T-helper 1 cell treated with Interleukin-12 subunit alpha and Interleukin-12 subunit beta and Interleukin-4 antibody, amounts not matched to agents 30 μg/mL and 1 μg/mL, for 36 hours (primary cell): Measurements from ENCODE around the gene ANKRD11.

Experiments used
- H3K27ac Mint-ChIP-seq: one replicate; pipeline ENCODE4 v1.8.0; 2021; ENCODE audit warnings: mild to moderate bottlenecking, mixed read lengths
- H3K27me3 Mint-ChIP-seq: one replicate; pipeline ENCODE4 v1.8.0; 2021; ENCODE audit warnings: low read depth, mixed read lengths
- H3K36me3 Mint-ChIP-seq: one replicate; pipeline ENCODE4 v1.8.0; 2021; ENCODE audit warnings: low read depth, mixed read lengths
- H3K4me1 Mint-ChIP-seq: one replicate; pipeline ENCODE4 v1.8.0; 2021; ENCODE audit warnings: low read depth, mixed read lengths
- H3K4me3 Mint-ChIP-seq: one replicate; pipeline ENCODE4 v1.8.0; 2021; ENCODE audit warnings: mild to moderate bottlenecking, moderate library complexity, mixed read lengths
- H3K9me3 Mint-ChIP-seq: one replicate; pipeline ENCODE4 v1.8.0; 2021; ENCODE audit warnings: mixed read lengths

Gene ANKRD11

GRCh38 chr16:89490439-89491237, at the start of gene ANKRD11:
ANKRD11 (minus strand) TSS chr16:89490561; CDS start chr16:89317019, 173,542 bp downstream.
- peak within 1 kb of the TSS; percentile 95 for H3K27ac Mint-ChIP-seq
- H3K36me3 Mint-ChIP-seq = peaks cover 15% of the 10 kb centered on the region
- peaks cover 44% of the 10 kb centered on the region for H3K4me1 Mint-ChIP-seq
- no peaks in the 10 kb centered on the region for H3K9me3 Mint-ChIP-seq
- peak within 1 kb of the TSS; percentile 92 for H3K4me3 Mint-ChIP-seq
- no peaks in the 10 kb centered on the region for H3K27me3 Mint-ChIP-seq

- no peak overlapping the region for H3K4me3 Mint-ChIP-seq
- no peaks in the 10 kb centered on the region for H3K27me3 Mint-ChIP-seq
- H3K36me3 Mint-ChIP-seq = peaks cover 20% of the 10 kb centered on the region
- no peaks in the 10 kb centered on the region for H3K9me3 Mint-ChIP-seq
- H3K27ac Mint-ChIP-seq = no peak overlapping the region
- peaks cover 11% of the 10 kb centered on the region for H3K4me1 Mint-ChIP-seq
Measured at GRCh38 chr16:89538286-89538685, 47.9 kb upstream of the ANKRD11 start.

GRCh38 chr16:89537549-89537925, 47.2 kb upstream of the ANKRD11 start:
- H3K36me3 Mint-ChIP-seq = peaks cover 20% of the 10 kb centered on the region
- no peaks in the 10 kb centered on the region for H3K9me3 Mint-ChIP-seq
- no peak overlapping the region for H3K27ac Mint-ChIP-seq
- no peaks in the 10 kb centered on the region for H3K27me3 Mint-ChIP-seq
- no peak overlapping the region for H3K4me3 Mint-ChIP-seq
- peaks cover 11% of the 10 kb centered on the region for H3K4me1 Mint-ChIP-seq

GRCh38 chr16:89536886-89537548, 46.7 kb upstream of the ANKRD11 start:
- Mint-ChIP-seq H3K27ac (no peak overlapping the region), H3K36me3 (peaks cover 23% of the 10 kb centered on the region), H3K27me3 (no peaks in the 10 kb centered on the region), H3K4me1 (peaks cover 11% of the 10 kb centered on the region), H3K9me3 (no peaks in the 10 kb centered on the region), H3K4me3 (no peak overlapping the region)

GRCh38 chr16:89536371-89536770, 46.0 kb upstream of the ANKRD11 start:
- H3K4me3 Mint-ChIP-seq = no peak overlapping the region

GRCh38 chr16:89534252-89534756, 43.9 kb upstream of the ANKRD11 start:
- no peaks in the 10 kb centered on the region for H3K27me3 Mint-ChIP-seq
- peak overlapping the region; percentile 68 for H3K4me3 Mint-ChIP-seq
- H3K4me1 Mint-ChIP-seq = peaks cover 11% of the 10 kb centered on the region
- H3K27ac Mint-ChIP-seq = peak overlapping the region; percentile 91
- peaks cover 32% of the 10 kb centered on the region for H3K36me3 Mint-ChIP-seq
- H3K9me3 Mint-ChIP-seq = no peaks in the 10 kb centered on the region

More at GRCh38 chr16:89536371-89536770, 46.0 kb upstream of the ANKRD11 start:
- Mint-ChIP-seq H3K27me3 (no peaks in the 10 kb centered on the region), H3K9me3 (no peaks in the 10 kb centered on the region), H3K36me3 (peaks cover 27% of the 10 kb centered on the region), H3K27ac (no peak overlapping the region), H3K4me1 (peaks cover 11% of the 10 kb centered on the region)

GRCh38 chr16:89531821-89532526, 41.6 kb upstream of the ANKRD11 start:
- no peaks in the 10 kb centered on the region for H3K27me3 Mint-ChIP-seq
- H3K9me3 Mint-ChIP-seq = no peaks in the 10 kb centered on the region
- H3K4me1 Mint-ChIP-seq = peaks cover 11% of the 10 kb centered on the region
- H3K27ac Mint-ChIP-seq = no peak overlapping the region
- H3K4me3 Mint-ChIP-seq = no peak overlapping the region
- H3K36me3 Mint-ChIP-seq = peaks cover 43% of the 10 kb centered on the region

GRCh38 chr16:89530401-89531381, 40.3 kb upstream of the ANKRD11 start:
- H3K27ac Mint-ChIP-seq = no peak overlapping the region
- H3K36me3 Mint-ChIP-seq = peaks cover 47% of the 10 kb centered on the region
- H3K27me3 Mint-ChIP-seq = no peaks in the 10 kb centered on the region
- H3K4me3 Mint-ChIP-seq = no peak overlapping the region
- H3K9me3 Mint-ChIP-seq = no peaks in the 10 kb centered on the region
- peaks cover 11% of the 10 kb centered on the region for H3K4me1 Mint-ChIP-seq

- Mint-ChIP-seq H3K36me3 (peaks cover 43% of the 10 kb centered on the region), H3K9me3 (no peaks in the 10 kb centered on the region), H3K4me3 (no peak overlapping the region), H3K27me3 (no peaks in the 10 kb centered on the region), H3K27ac (no peak overlapping the region), H3K4me1 (peaks cover 3% of the 10 kb centered on the region)
Measured at GRCh38 chr16:89529097-89529496, 38.7 kb upstream of the ANKRD11 start.

- no peaks in the 10 kb centered on the region for H3K9me3 Mint-ChIP-seq
- H3K27me3 Mint-ChIP-seq = no peaks in the 10 kb centered on the region
- peaks cover 31% of the 10 kb centered on the region for H3K36me3 Mint-ChIP-seq
- H3K27ac Mint-ChIP-seq = no peak overlapping the region
- H3K4me1 Mint-ChIP-seq = no peaks in the 10 kb centered on the region
- no peak overlapping the region for H3K4me3 Mint-ChIP-seq
Measured at GRCh38 chr16:89525146-89525913, 35.0 kb upstream of the ANKRD11 start.

- no peak overlapping the region for H3K4me3 Mint-ChIP-seq
- peaks cover 4% of the 10 kb centered on the region for H3K4me1 Mint-ChIP-seq
- no peak overlapping the region for H3K27ac Mint-ChIP-seq
- no peaks in the 10 kb centered on the region for H3K9me3 Mint-ChIP-seq
- H3K36me3 Mint-ChIP-seq = peaks cover 30% of the 10 kb centered on the region
- no peaks in the 10 kb centered on the region for H3K27me3 Mint-ChIP-seq
Measured at GRCh38 chr16:89523680-89524344, 33.5 kb upstream of the ANKRD11 start.

GRCh38 chr16:89522287-89522686, 31.9 kb upstream of the ANKRD11 start:
- Mint-ChIP-seq H3K4me3 (no peak overlapping the region), H3K9me3 (no peaks in the 10 kb centered on the region), H3K36me3 (peaks cover 37% of the 10 kb centered on the region), H3K4me1 (peaks cover 4% of the 10 kb centered on the region), H3K27me3 (no peaks in the 10 kb centered on the region), H3K27ac (no peak overlapping the region)

GRCh38 chr16:89519881-89520280, 29.5 kb upstream of the ANKRD11 start:
- H3K4me3 Mint-ChIP-seq = no peak overlapping the region
- H3K27ac Mint-ChIP-seq = no peak overlapping the region
- peaks cover 25% of the 10 kb centered on the region for H3K36me3 Mint-ChIP-seq
- H3K27me3 Mint-ChIP-seq = no peaks in the 10 kb centered on the region
- no peaks in the 10 kb centered on the region for H3K9me3 Mint-ChIP-seq
- H3K4me1 Mint-ChIP-seq = peaks cover 4% of the 10 kb centered on the region
